ENCODE data around the gene CYB5B. TPM values are rescaled to one million over a fixed set of nuclear protein-coding genes. Genes with fewer than 3 reads are reported as not detected.

Gene CYB5B
- total and polyA plus RNA-seq, 7 donors, result 42.1 to 92.8 (median 54.5) TPM

- Histone ChIP-seq H3K27me3 (ENCODE audit: insufficient read depth in 3 of 3, low read length in 2 of 3) (no peaks in the 10 kb centered on the region), H3K4me3 (no peak overlapping the region), H3K9me3 (no peaks in the 10 kb centered on the region), H3K27ac (no peak overlapping the region), H3K4me1 (no peaks in the 10 kb centered on the region), H3K36me3 (ENCODE audit: insufficient read depth in 1 of 2, low read depth in 1 of 2) (no peaks in the 10 kb centered on the region)
- WGBS, 3 donors, result 85 to 89% (median 89%) methylated on average over 6 of the region's 6 CpGs
- no peak for TF ChIP-seq CTCF (IDR thresholded peaks at IDR 0.05)
- intact Hi-C loops (cut with DNase I), result no loop called here
- ATAC-seq (no peak), DNase-seq (no peak)
Measured at GRCh38 chr16:69514356-69514755, 89.9 kb downstream of the CYB5B start.

Other genes starting within 250 kb of the CYB5B start
- gene SNTB2, start 237.5 kb upstream of the CYB5B start, total RNA-seq, result 10 to 100 TPM; 12.6 to 19.4 (median 14.7) TPM
- gene SNTB2, start 237.5 kb upstream of the CYB5B start, polyA plus RNA-seq, result 1 to 10 TPM; 2.7 to 8.4 (median 6.5) TPM
- 10 to 100 TPM; 46.2 to 60.6 (median 55.5) TPM for gene VPS4A, start 113.3 kb upstream of the CYB5B start, total RNA-seq
- 10 to 100 TPM; 38.1 to 76.2 (median 56.5) TPM for gene VPS4A, start 113.3 kb upstream of the CYB5B start, polyA plus RNA-seq
- 10 to 100 TPM in 2 of 4 donors, 1 to 10 TPM in 2; 8.7 to 16.4 (median 11.0) TPM for gene PDF, start 94.0 kb upstream of the CYB5B start, total RNA-seq
- 10 to 100 TPM in 1 of 3 donors, 1 to 10 TPM in 2; 6.8 to 19.8 (median 7.8) TPM for gene PDF, start 94.0 kb upstream of the CYB5B start, polyA plus RNA-seq
- gene COG8, start 85.1 kb upstream of the CYB5B start, total RNA-seq, result 10 to 100 TPM; 28.3 to 36.5 (median 35.4) TPM
- gene COG8, start 85.1 kb upstream of the CYB5B start, polyA plus RNA-seq, result 10 to 100 TPM; 16.7 to 25.3 (median 22.6) TPM
- gene NIP7, start 84.8 kb upstream of the CYB5B start, total RNA-seq, result 10 to 100 TPM; 12.8 to 24.8 (median 16.6) TPM
- 10 to 100 TPM in 2 of 3 donors, 1 to 10 TPM in 1; 9.2 to 21.1 (median 15.6) TPM for gene NIP7, start 84.8 kb upstream of the CYB5B start, polyA plus RNA-seq
- under 1 TPM in 2 of 4 donors, not detected in 2; 0.26 to 0.34 TPM for gene TMED6, start 72.8 kb upstream of the CYB5B start, total RNA-seq
- gene TMED6, start 72.8 kb upstream of the CYB5B start, polyA plus RNA-seq, result under 1 TPM in 2 of 3 donors, not detected in 1; 0.09 to 0.13 TPM
- 10 to 100 TPM; 39.3 to 45.1 (median 40.4) TPM for gene TERF2, start 38.6 kb upstream of the CYB5B start, total RNA-seq
- gene TERF2, start 38.6 kb upstream of the CYB5B start, polyA plus RNA-seq, result 10 to 100 TPM; 17.7 to 36.8 (median 26.6) TPM
- gene NFAT5, start 141.3 kb downstream of the CYB5B start, total RNA-seq, result 10 to 100 TPM; 18.8 to 27.9 (median 22.4) TPM
- 1 to 10 TPM; 1.6 to 5.9 (median 2.0) TPM for gene NFAT5, start 141.3 kb downstream of the CYB5B start, polyA plus RNA-seq